Activated CD4-positive, alpha-beta memory T cell treated with anti-CD3 and anti-CD28 coated beads, Interleukin-2, amount 10 ng/mL, durations not matched to agents 7 days and 5 days (primary cell): ENCODE measurements around the gene MACF1. TPM values are rescaled to one million over a fixed set of nuclear protein-coding genes. Genes with fewer than 3 reads are reported as not detected.

Experiments used
- CTCF ChIA-PET: fragments of 350-600 bp; sonication (Branson Sonifier 250); formaldehyde crosslinking; loops from one replicate; lab custom pipeline; 2021; ENCODE audit warnings: antibody characterized with exemption, inconsistent platforms; lab: Charles Lee
- POLR2A ChIA-PET: fragments of 350-600 bp; sonication (Branson Sonifier 250); formaldehyde crosslinking; loops from one replicate; lab custom pipeline; 2021; ENCODE audit warnings: antibody characterized with exemption; lab: Charles Lee
- DNase-seq: peaks from one replicate; pipeline ENCODE4 v3.0.0-alpha.2; 2020
- H3K27ac Mint-ChIP-seq: one replicate; pipeline ENCODE4 v1.8.0; 2021; ENCODE audit warnings: mild to moderate bottlenecking, mixed read lengths
- H3K27me3 Mint-ChIP-seq: one replicate; pipeline ENCODE4 v1.8.0; 2021; ENCODE audit warnings: mixed read lengths
- H3K36me3 Mint-ChIP-seq: one replicate; pipeline ENCODE4 v1.8.0; 2021; ENCODE audit warnings: low read depth, mixed read lengths
- H3K4me1 Mint-ChIP-seq: one replicate; pipeline ENCODE4 v1.8.0; 2021; ENCODE audit warnings: mixed read lengths
- H3K4me3 Mint-ChIP-seq: one replicate; pipeline ENCODE4 v1.8.0; 2021; ENCODE audit warnings: mild to moderate bottlenecking, mixed read lengths
- H3K9me3 Mint-ChIP-seq: one replicate; pipeline ENCODE4 v1.8.0; 2021; ENCODE audit warnings: mixed read lengths
- total RNA-seq, 2 experiments: library from RNA; stranded (reverse); gene quantifications; one replicate each; pipeline ENCODE4 v1.2.3, GENCODE V29; 2021

MACF1 gene
- total RNA-seq, 2 experiments from 2014 or later = 345 to 381 TPM

GRCh38 chr1:39348278-39348677, 143.8 kb downstream of the MACF1 start:
- Mint-ChIP-seq H3K4me3 (no peak overlapping the region), H3K9me3 (no peaks in the 10 kb centered on the region), H3K27me3 (no peaks in the 10 kb centered on the region), H3K27ac (no peak overlapping the region), H3K4me1 (no peaks in the 10 kb centered on the region), H3K36me3 (peaks cover 75% of the 10 kb centered on the region)
- CTCF ChIA-PET = interaction anchor here (0.7 kb wide), 1 partner anchor 190 kb away, joined by 3 read pairs; no protein-coding TSS in a partner anchor
- POLR2A ChIA-PET = no interaction called here
- DNase-seq = no peak

GRCh38 chr1:39352881-39353280, 148.4 kb downstream of the MACF1 start:
- Mint-ChIP-seq H3K27me3 (no peaks in the 10 kb centered on the region), H3K27ac (no peak overlapping the region), H3K36me3 (peaks cover 75% of the 10 kb centered on the region), H3K4me3 (no peak overlapping the region), H3K4me1 (no peaks in the 10 kb centered on the region), H3K9me3 (no peaks in the 10 kb centered on the region)
- no peak for DNase-seq
- POLR2A ChIA-PET = no interaction called here
- CTCF ChIA-PET = interaction anchor here (2.0 kb wide), 1 partner anchor 161 kb away, joined by 5 read pairs; no protein-coding TSS in a partner anchor

GRCh38 chr1:39354572-39354971, 150.1 kb downstream of the MACF1 start:
- ChIA-PET CTCF (interaction anchor here (1.0 to 2.0 kb wide), 2 partner anchors 13 to 163 kb away, joined by 3 to 5 read pairs; no protein-coding TSS in a partner anchor), POLR2A (no interaction called here)
- no peak for DNase-seq
- Mint-ChIP-seq H3K36me3 (peaks cover 75% of the 10 kb centered on the region), H3K27ac (no peak overlapping the region), H3K4me1 (no peaks in the 10 kb centered on the region), H3K9me3 (no peaks in the 10 kb centered on the region), H3K27me3 (no peaks in the 10 kb centered on the region), H3K4me3 (no peak overlapping the region)

GRCh38 chr1:39358491-39358890, 154.0 kb downstream of the MACF1 start:
- no peak for DNase-seq
- ChIA-PET CTCF (no interaction called here), POLR2A (no interaction called here)
- Mint-ChIP-seq H3K27me3 (no peaks in the 10 kb centered on the region), H3K9me3 (no peaks in the 10 kb centered on the region), H3K27ac (no peak overlapping the region), H3K4me3 (no peak overlapping the region), H3K36me3 (peaks cover 72% of the 10 kb centered on the region), H3K4me1 (no peaks in the 10 kb centered on the region)

GRCh38 chr1:39359028-39359570, 154.6 kb downstream of the MACF1 start:
- no peaks in the 10 kb centered on the region for H3K4me1 Mint-ChIP-seq
- no peak for DNase-seq

GRCh38 chr1:39360731-39361130, 156.2 kb downstream of the MACF1 start:
- no peaks in the 10 kb centered on the region for H3K4me1 Mint-ChIP-seq
- H3K27ac Mint-ChIP-seq = no peak overlapping the region
- peaks cover 65% of the 10 kb centered on the region for H3K36me3 Mint-ChIP-seq
- no peaks in the 10 kb centered on the region for H3K27me3 Mint-ChIP-seq
- no peak overlapping the region for H3K4me3 Mint-ChIP-seq
- H3K9me3 Mint-ChIP-seq = no peaks in the 10 kb centered on the region
- no peak for DNase-seq
- POLR2A ChIA-PET = no interaction called here
- CTCF ChIA-PET = interaction anchor here (1.0 kb wide), 1 partner anchor 169 kb away, joined by 3 read pairs; no protein-coding TSS in a partner anchor

More at GRCh38 chr1:39359028-39359570, 154.6 kb downstream of the MACF1 start:
- ChIA-PET POLR2A (no interaction called here), CTCF (no interaction called here)
- H3K27ac Mint-ChIP-seq = no peak overlapping the region
- H3K4me3 Mint-ChIP-seq = no peak overlapping the region
- no peaks in the 10 kb centered on the region for H3K9me3 Mint-ChIP-seq
- no peaks in the 10 kb centered on the region for H3K27me3 Mint-ChIP-seq
- peaks cover 71% of the 10 kb centered on the region for H3K36me3 Mint-ChIP-seq

GRCh38 chr1:39361446-39361845, 157.0 kb downstream of the MACF1 start:
- no peaks in the 10 kb centered on the region for H3K27me3 Mint-ChIP-seq
- H3K27ac Mint-ChIP-seq = peak overlapping the region; percentile 27
- CTCF ChIA-PET = interaction anchor here (0.6 to 1.1 kb wide), 3 partner anchors 50 to 205 kb away, joined by 3 to 5 read pairs (median 3); no protein-coding TSS in a partner anchor
- DNase-seq = no peak
- H3K36me3 Mint-ChIP-seq = peaks cover 72% of the 10 kb centered on the region
- H3K4me3 Mint-ChIP-seq = no peak overlapping the region
- no peaks in the 10 kb centered on the region for H3K9me3 Mint-ChIP-seq
- H3K4me1 Mint-ChIP-seq = no peaks in the 10 kb centered on the region
- POLR2A ChIA-PET = no interaction called here

GRCh38 chr1:39363267-39363666, 158.8 kb downstream of the MACF1 start:
- Mint-ChIP-seq H3K27ac (no peak overlapping the region), H3K9me3 (no peaks in the 10 kb centered on the region), H3K27me3 (no peaks in the 10 kb centered on the region), H3K36me3 (peaks cover 61% of the 10 kb centered on the region), H3K4me1 (no peaks in the 10 kb centered on the region), H3K4me3 (no peak overlapping the region)
- ChIA-PET POLR2A (interaction anchor here (1.4 kb wide), 1 partner anchor 13 kb away, joined by 3 read pairs; no protein-coding TSS in a partner anchor), CTCF (no interaction called here)
- DNase-seq = no peak

- DNase-seq = no peak
- Mint-ChIP-seq H3K4me3 (no peak overlapping the region), H3K9me3 (no peaks in the 10 kb centered on the region), H3K4me1 (no peaks in the 10 kb centered on the region), H3K27me3 (no peaks in the 10 kb centered on the region), H3K27ac (no peak overlapping the region), H3K36me3 (peaks cover 68% of the 10 kb centered on the region)
- POLR2A ChIA-PET = interaction anchor here (1.2 kb wide), 1 partner anchor 14 kb away, joined by 3 read pairs; no protein-coding TSS in a partner anchor
- CTCF ChIA-PET = interaction anchor here (0.7 to 0.8 kb wide), 3 partner anchors 10 to 171 kb away, joined by 3 to 5 read pairs (median 4); no protein-coding TSS in a partner anchor
These were observed 163.6 kb downstream of the MACF1 start for GRCh38 chr1:39368045-39368444.

GRCh38 chr1:39369565-39369964, 165.1 kb downstream of the MACF1 start:
- Mint-ChIP-seq H3K4me1 (no peaks in the 10 kb centered on the region), H3K36me3 (peaks cover 61% of the 10 kb centered on the region), H3K4me3 (no peak overlapping the region), H3K9me3 (no peaks in the 10 kb centered on the region), H3K27me3 (no peaks in the 10 kb centered on the region), H3K27ac (no peak overlapping the region)
- ChIA-PET CTCF (no interaction called here), POLR2A (interaction anchor here (0.6 to 1.2 kb wide), 2 partner anchors 19 to 24 kb away, joined by 3 read pairs; no protein-coding TSS in a partner anchor)
- no peak for DNase-seq

GRCh38 chr1:39370602-39371001, 166.1 kb downstream of the MACF1 start:
- POLR2A ChIA-PET = interaction anchor here (0.5 to 1.2 kb wide), 2 partner anchors 18 to 92 kb away, joined by 3 read pairs; no protein-coding TSS in a partner anchor
- Mint-ChIP-seq H3K4me3 (no peak overlapping the region), H3K4me1 (no peaks in the 10 kb centered on the region), H3K36me3 (peaks cover 62% of the 10 kb centered on the region), H3K27me3 (no peaks in the 10 kb centered on the region), H3K9me3 (no peaks in the 10 kb centered on the region), H3K27ac (no peak overlapping the region)
- CTCF ChIA-PET = no interaction called here
- no peak for DNase-seq

GRCh38 chr1:39372105-39372504, 167.6 kb downstream of the MACF1 start:
- H3K36me3 Mint-ChIP-seq = peaks cover 60% of the 10 kb centered on the region
- H3K4me1 Mint-ChIP-seq = no peaks in the 10 kb centered on the region
- POLR2A ChIA-PET = no interaction called here
- DNase-seq = no peak
- H3K27me3 Mint-ChIP-seq = no peaks in the 10 kb centered on the region
- no peak overlapping the region for H3K27ac Mint-ChIP-seq
- H3K9me3 Mint-ChIP-seq = no peaks in the 10 kb centered on the region
- H3K4me3 Mint-ChIP-seq = no peak overlapping the region
- CTCF ChIA-PET = no interaction called here

GRCh38 chr1:39376656-39377055, 172.2 kb downstream of the MACF1 start:
- DNase-seq = no peak
- H3K27me3 Mint-ChIP-seq = no peaks in the 10 kb centered on the region
- H3K4me1 Mint-ChIP-seq = no peaks in the 10 kb centered on the region
- peaks cover 53% of the 10 kb centered on the region for H3K36me3 Mint-ChIP-seq
- ChIA-PET POLR2A (interaction anchor here (0.8 kb wide), 1 partner anchor 14 kb away, joined by 3 read pairs; no protein-coding TSS in a partner anchor), CTCF (interaction anchor here (0.5 to 1.1 kb wide), 3 partner anchors 10 to 48 kb away, joined by 3 read pairs; no protein-coding TSS in a partner anchor)
- H3K4me3 Mint-ChIP-seq = no peak overlapping the region
- no peak overlapping the region for H3K27ac Mint-ChIP-seq
- H3K9me3 Mint-ChIP-seq = no peaks in the 10 kb centered on the region
